NCI-H2227 (cell line): Measurements from ENCODE around the gene IGSF9.

Experiments
- DNase-seq: peaks from one replicate; lab custom pipeline; 2025; ENCODE audit not compliant: unreplicated experiment; lab: John Stamatoyannopoulos, UW

Gene IGSF9

GRCh38 chr1:159934136-159935039 is 11.0 kb downstream of the IGSF9 start:
- DNase-seq, result no peak

DNA sequence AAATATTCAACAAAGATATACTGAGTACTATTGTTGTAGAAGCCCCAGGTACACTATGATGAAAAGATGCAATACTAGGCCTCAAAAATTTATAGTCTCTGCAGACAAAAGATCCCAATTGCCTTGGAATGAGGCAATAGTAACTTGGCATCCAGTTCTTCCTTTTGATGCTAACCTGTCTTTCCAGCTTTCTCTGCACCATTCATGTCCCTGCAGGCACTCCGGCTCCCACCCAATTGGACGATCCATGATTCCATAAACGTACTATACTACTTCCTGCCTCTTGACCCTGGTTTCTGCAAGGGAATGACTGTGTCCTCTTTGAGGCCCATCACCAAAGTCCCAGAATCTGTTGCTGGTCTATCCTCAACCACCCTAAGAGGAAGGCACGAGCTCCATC is 12.1 kb downstream of the IGSF9 start:
- no peak for DNase-seq

- no peak for DNase-seq
Measured at GRCh38 chr1:159932296-159933285, 12.8 kb downstream of the IGSF9 start.

DNA sequence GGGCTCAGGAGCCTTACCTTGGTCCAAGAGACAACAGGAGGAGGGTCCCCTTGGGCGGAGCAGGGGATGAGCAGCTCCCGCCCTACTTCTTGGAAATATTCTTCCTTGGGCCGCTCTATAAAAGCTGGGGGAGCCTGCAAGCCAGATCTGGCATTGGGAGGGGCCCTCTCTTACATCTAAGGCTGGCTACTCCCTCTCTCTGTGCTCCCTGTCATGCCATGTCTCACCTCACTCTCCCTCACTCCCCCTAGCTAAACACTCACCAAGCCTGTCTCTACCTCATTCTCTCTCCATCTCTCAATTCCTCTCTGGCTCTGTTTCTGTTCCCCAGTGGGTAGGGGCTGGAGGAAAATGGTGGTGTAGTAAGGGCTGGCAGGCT is 13.6 kb downstream of the IGSF9 start:
- no peak for DNase-seq

- DNase-seq, result no peak
Measured at GRCh38 chr1:159931101-159931794, 14.2 kb downstream of the IGSF9 start.

DNA sequence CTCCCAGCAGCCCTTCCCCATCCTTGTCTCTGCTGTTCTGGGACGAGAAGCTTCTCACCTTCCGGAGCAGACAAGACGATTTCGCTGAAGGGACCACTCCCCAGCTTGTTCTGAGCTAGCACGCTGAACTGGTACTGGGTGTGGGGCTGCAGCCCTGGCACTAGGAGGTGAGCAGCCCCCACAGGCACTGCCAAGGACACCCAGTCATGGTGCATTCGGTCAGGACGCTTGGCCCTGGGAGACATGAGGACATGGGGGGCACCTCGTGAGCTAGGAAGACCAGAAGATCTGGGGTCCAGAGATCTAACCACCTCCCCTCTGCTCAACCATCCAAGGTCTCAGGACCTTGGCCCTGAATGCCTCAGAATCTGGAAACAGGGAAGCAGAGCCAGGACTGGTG is 14.8 kb downstream of the IGSF9 start:
- DNase-seq, result no peak

DNA sequence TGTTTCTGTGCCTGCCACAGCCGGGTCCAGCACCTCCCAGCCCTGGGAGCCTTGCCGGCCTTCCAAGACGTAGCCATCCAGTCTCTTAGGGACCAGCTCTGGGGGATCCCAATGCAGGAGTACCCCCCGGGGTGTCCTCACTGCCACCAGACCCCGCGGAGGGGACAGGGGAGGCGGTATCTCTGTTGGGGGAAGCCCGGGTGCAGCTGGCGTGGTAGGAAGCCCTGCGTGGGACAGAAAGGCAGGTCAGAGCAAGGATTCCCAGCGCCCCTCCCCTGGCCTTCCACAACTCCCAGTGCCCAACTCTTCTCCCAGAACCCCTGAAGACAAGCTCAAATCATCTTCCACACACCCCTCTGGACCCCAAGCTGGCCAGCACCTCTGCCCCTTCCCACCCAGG is 15.2 kb downstream of the IGSF9 start:
- DNase-seq, result no peak

DNA sequence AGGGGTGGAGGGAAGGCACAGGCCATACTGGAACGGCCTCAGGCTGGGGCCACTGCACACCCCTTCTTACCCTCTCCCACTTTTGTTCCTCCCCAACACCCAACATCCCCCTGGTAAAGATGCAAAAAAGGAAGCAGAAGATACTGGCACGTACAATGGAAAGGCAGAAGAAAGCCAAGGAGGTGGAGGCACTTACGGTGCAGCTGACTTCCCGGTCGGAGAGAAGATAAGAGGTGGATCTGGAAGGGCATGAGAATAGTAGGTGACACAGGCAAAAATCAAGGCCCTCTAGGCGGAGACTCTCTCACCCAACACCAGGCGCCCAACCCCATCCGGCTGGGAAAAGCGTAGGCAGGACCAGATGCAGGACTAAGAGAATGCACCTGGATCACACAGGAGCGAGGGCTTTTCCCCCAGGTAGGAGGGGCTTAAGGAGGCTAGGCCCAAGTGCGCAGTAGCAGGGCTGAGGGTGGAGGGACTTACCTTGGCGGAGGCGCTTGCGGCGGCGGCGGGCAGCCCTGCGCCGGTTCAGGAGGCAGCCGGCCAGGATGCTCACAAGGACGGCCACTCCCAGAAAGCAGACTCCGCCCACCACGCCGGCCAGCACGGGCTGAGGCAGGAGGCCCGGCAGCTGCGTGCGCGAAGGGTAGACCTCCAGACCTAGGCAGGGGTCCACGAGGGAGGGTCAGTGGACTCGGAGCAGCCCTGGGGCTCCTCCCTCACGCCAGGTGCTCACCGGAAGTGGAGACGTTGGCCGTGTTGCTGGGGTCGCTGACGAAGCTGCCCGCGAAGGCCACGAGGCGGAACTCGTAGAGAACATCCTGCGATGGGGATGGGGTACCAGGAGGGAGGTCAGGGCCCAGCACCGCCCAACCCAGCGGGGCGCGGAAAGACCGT is 16.0 kb downstream of the IGSF9 start:
- DNase-seq, result no peak

GRCh38 chr1:159928491-159929050 is 16.8 kb downstream of the IGSF9 start:
- DNase-seq, result no peak

GRCh38 chr1:159927849-159928431 is 17.5 kb downstream of the IGSF9 start:
- DNase-seq, result no peak

DNA sequence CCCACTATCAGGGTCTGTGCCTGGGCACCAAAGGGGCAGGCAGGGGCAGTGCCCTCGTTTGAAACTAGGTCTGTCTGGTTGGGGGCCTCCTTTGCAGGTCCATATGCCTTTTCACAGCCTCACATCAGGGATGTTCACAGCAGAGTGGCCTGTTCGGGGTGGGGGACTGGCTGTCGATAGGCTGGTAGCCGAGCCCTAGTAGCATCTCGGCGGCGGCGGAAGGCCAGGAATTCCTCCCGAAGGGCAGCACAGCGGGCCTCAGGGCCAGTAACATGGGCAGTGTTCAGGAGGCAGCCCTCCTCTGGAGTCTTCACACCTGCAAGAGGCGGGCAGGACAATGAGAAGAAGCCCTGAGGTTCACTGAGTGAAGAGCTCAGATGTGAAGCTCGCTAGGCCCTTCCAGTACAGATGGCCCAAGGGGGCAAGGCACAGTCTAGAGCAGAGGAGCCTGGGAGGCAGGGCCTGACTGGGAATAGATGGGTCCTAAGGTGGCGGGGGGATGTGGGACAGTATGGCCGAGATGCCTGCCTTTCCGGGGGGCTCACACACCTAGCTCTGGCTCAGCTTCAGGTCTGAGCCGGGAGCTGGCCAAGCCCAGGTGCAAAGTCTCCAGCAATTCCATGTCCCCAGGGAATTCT is 18.1 kb downstream of the IGSF9 start:
- DNase-seq, result no peak

DNA sequence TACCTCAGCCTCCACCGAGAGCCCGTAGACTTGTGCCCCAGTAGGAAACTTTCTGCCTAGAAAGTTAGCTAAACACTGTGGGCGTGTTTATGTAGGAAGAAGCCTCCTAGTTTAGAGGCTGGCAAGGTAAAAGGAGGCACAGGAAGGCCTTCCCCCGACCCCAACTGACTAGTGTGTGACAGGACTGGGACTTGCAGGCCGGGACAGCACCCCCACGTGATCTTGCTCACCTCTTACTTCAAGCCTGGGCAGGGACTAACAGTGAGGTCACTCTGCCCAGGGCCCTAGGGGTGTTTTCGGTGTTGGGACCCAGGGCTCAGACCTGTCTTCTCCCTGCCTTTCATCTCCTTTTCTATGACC is 19.7 kb downstream of the IGSF9 start:
- DNase-seq, result no peak

- peak; percentile 88 for DNase-seq
Measured at GRCh38 chr1:159924791-159925718, 20.4 kb downstream of the IGSF9 start, which contains the start of gene TAGLN2. Gene TAGLN2 (minus strand): TSS chr1:159925507. CDS start chr1:159920509, 4,998 bp downstream.

GRCh38 chr1:159924025-159924790 is 21.2 kb downstream of the IGSF9 start:
- DNase-seq, result peak; percentile 33

DNA sequence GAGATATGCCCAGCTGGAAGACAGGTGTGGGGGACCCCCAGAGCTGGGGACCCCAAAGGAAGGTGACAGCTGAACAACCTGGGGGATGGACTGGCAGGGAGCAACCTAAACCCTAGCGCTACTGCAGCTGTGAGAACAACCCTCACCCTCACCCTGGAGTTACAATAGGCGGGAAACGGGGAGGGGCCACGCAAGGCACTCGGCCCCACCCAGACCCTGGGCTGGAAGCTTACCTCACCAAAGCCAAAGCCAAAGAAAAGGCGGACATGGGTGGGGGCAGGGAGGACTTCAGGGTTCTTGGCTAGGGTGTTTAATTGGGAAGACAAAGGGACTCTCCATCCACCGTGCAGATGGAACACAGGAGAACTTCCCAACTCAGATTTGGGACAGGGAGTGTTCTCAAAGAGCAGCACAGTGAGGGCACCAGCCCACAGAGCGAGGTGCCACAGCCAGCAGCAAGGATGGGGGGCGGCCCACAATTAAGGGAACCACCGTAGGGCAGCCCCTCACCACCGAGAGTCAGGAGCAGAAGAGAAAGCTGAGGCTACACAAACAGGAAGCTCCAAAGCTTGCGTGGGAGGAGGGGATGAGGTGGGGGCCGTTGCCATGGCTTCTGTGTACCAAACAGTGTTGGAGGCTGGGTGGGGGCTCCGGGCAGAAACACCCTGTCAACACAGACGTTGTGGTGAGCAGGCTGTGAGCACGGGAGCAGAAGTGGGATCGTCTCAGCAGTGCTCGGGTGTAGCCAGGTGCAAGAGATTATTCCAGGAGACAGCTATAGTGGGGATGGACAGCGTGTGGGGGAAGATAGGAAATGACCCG is 22.0 kb downstream of the IGSF9 start:
- peak; percentile 55 for DNase-seq

- peak; percentile 33 for DNase-seq
Measured at GRCh38 chr1:159922511-159923202, 22.8 kb downstream of the IGSF9 start.
